ENCODE results near the gene BTBD9.

DNA sequence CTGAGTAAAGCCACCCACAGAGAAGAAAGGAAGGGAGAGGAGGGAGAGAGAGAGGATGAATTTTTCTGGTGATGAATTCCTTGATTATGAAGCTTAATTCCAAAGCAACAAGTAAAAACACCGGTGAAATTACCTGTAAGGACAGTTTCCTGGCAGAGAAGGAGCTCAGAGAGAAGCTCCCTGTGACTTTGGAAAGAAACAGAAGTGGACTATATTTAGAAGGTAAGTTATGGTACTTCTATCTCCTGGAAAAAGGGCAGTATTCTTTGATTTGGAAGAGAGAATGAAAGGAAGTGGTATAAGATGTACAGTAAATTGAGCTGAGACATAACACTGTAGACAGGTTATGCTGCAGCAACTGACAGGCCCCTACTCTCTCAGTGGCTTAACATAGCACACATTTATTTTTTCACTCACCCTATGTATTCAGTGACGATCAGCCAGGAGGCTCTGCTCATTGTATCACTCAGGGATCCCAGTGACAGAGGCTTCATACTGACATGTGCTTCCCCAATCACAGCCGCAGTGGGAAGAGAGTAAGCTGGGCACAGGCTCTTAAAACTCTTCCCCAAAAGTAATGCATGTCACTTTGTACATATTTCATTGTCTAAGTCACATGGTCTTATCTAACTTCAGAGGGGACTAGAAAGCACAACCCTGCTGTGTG lies 349.5 kb downstream of the BTBD9 start:
- no peak for TF ChIP-seq PATZ1 (CRISPR knock-in tag; IDR thresholded peaks at IDR 0.05; ENCODE audit: borderline replicate concordance)
- TF ChIP-seq CSDC2 (CRISPR knock-in tag; IDR thresholded peaks at IDR 0.05): no peak
- no peak for TF ChIP-seq TOX (CRISPR knock-in tag; IDR thresholded peaks at IDR 0.05; ENCODE audit: borderline replicate concordance)
- no peak for TF ChIP-seq GLIS3 (CRISPR knock-in tag; IDR thresholded peaks at IDR 0.05)
- no peak for TF ChIP-seq ZFP3 (CRISPR knock-in tag; IDR thresholded peaks at IDR 0.05)
- TF ChIP-seq CREB5 (CRISPR knock-in tag; IDR thresholded peaks at IDR 0.05; ENCODE audit: low read depth): no peak
- TF ChIP-seq RARB (CRISPR knock-in tag; IDR thresholded peaks at IDR 0.05): no peak
- TF ChIP-seq, protein P1, sequence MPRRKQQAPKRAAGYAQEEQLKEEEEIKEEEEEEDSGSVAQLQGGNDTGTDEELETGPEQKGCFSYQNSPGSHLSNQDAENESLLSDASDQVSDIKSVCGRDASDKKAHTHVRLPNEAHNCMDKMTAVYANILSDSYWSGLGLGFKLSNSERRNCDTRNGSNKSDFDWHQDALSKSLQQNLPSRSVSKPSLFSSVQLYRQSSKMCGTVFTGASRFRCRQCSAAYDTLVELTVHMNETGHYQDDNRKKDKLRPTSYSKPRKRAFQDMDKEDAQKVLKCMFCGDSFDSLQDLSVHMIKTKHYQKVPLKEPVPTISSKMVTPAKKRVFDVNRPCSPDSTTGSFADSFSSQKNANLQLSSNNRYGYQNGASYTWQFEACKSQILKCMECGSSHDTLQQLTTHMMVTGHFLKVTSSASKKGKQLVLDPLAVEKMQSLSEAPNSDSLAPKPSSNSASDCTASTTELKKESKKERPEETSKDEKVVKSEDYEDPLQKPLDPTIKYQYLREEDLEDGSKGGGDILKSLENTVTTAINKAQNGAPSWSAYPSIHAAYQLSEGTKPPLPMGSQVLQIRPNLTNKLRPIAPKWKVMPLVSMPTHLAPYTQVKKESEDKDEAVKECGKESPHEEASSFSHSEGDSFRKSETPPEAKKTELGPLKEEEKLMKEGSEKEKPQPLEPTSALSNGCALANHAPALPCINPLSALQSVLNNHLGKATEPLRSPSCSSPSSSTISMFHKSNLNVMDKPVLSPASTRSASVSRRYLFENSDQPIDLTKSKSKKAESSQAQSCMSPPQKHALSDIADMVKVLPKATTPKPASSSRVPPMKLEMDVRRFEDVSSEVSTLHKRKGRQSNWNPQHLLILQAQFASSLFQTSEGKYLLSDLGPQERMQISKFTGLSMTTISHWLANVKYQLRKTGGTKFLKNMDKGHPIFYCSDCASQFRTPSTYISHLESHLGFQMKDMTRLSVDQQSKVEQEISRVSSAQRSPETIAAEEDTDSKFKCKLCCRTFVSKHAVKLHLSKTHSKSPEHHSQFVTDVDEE (CRISPR knock-in tag; IDR thresholded peaks at IDR 0.05): no peak
- TF ChIP-seq PPARA (CRISPR knock-in tag; IDR thresholded peaks at IDR 0.05; ENCODE audit: borderline replicate concordance): no peak
- TF ChIP-seq ZC3H10 (CRISPR knock-in tag; IDR thresholded peaks at IDR 0.05): no peak
- TF ChIP-seq ZFP30 (CRISPR knock-in tag; IDR thresholded peaks at IDR 0.05): no peak
